Eye (tissue), 1 donor: ENCODE data around the gene RASSF8.

ENCODE experiments used
- DNase-seq: peaks from one replicate; pipeline ENCODE4 v3.0.0-alpha.2; 2015

RASSF8 gene

GRCh38 chr12:26128168-26128567, 169.7 kb downstream of the RASSF8 start:
- DNase-seq: no peak
